ENCODE results near the gene VMP1. TPM values are rescaled to one million over a fixed set of nuclear protein-coding genes. Genes with fewer than 3 reads are reported as not detected.
A peak's percentile ranks its signal among the peaks of the same experiment; 100 is the strongest.

VMP1 gene
- total and polyA plus RNA-seq, 4 donors = 92.5 to 249 (median 157) TPM

- WGBS, 2 donors = 78 to 90% methylated on average over 13 of the region's 13 CpGs
- DNase-seq = peak in 1 of 3 donors; percentile 46
- no peak for ATAC-seq (ENCODE audit: insufficient read depth, low FRiP score)
- H3K27ac ChIP-seq (ENCODE audit: low read depth in 1 of 2, low read length in 1 of 2) = peak overlapping the region in 1 of 2 donors; percentile 56
- peaks cover 0 to 47% (median 8%) of the 10 kb centered on the region in 5 donors for H3K4me1 ChIP-seq (ENCODE audit: control insufficient read depth in 5 of 5, insufficient read depth in 5 of 5, low read length in 5 of 5)
- H3K9ac ChIP-seq (ENCODE audit: insufficient read depth in 1 of 2, low read length in 2 of 2) = no peak overlapping the region
- no peak for TF ChIP-seq CTCF (IDR thresholded peaks at IDR 0.05; ENCODE audit: control extremely low read depth, extremely low read depth)
- H3K9me3 ChIP-seq (ENCODE audit: control insufficient read depth in 4 of 4, insufficient read depth in 3 of 4, low read length in 3 of 4) = no peaks in the 10 kb centered on the region
- H3K27me3 ChIP-seq (ENCODE audit: control insufficient read depth in 3 of 3, insufficient read depth in 3 of 3, low read length in 2 of 3) = no peaks in the 10 kb centered on the region
- H3K4me3 ChIP-seq = no peak overlapping the region
- H3K36me3 ChIP-seq (ENCODE audit: control insufficient read depth in 4 of 4, insufficient read depth in 4 of 4, low read length in 4 of 4) = peaks cover 2 to 10% (median 3%) of the 10 kb centered on the region in 4 donors
Observed at GRCh38 chr17:59842901-59843652, 135.6 kb downstream of the VMP1 start.

- TF ChIP-seq CTCF (IDR thresholded peaks at IDR 0.05; ENCODE audit: control extremely low read depth, extremely low read depth) = no peak
- Histone ChIP-seq H3K9me3 (ENCODE audit: control insufficient read depth in 4 of 4, insufficient read depth in 3 of 4, low read length in 3 of 4) (no peaks in the 10 kb centered on the region), H3K27me3 (ENCODE audit: control insufficient read depth in 3 of 3, insufficient read depth in 3 of 3, low read length in 2 of 3) (no peaks in the 10 kb centered on the region), H3K36me3 (ENCODE audit: control insufficient read depth in 4 of 4, insufficient read depth in 4 of 4, low read length in 4 of 4) (peaks cover 0 to 6% (median 3%) of the 10 kb centered on the region in 4 donors), H3K9ac (ENCODE audit: insufficient read depth in 1 of 2, low read length in 2 of 2) (peak overlapping the region in 1 of 2 donors; percentile 65), H3K4me3 (no peak overlapping the region), H3K27ac (ENCODE audit: low read depth in 1 of 2, low read length in 1 of 2) (peak overlapping the region; percentile 24 to 49), H3K4me1 (ENCODE audit: control insufficient read depth in 5 of 5, insufficient read depth in 5 of 5, low read length in 5 of 5) (peaks cover 0 to 41% (median 8%) of the 10 kb centered on the region in 5 donors)
- DNase-seq (no peak), ATAC-seq (ENCODE audit: insufficient read depth, low FRiP score) (no peak)
- 80 to 93% methylated on average over 3 of the region's 3 CpGs for WGBS, 2 donors
Observed at GRCh38 chr17:59844884-59845594, 137.6 kb downstream of the VMP1 start.

- ATAC-seq (ENCODE audit: insufficient read depth, low FRiP score) (peak; percentile 20), DNase-seq (peak in 1 of 3 donors; percentile 43)
Observed at GRCh38 chr17:59845595-59846393, 138.3 kb downstream of the VMP1 start.

More at GRCh38 chr17:59845595-59846393, 138.3 kb downstream of the VMP1 start:
- WGBS, 2 donors = 43 to 51% methylated on average over 3 of the region's 3 CpGs
- H3K9ac ChIP-seq (ENCODE audit: insufficient read depth in 1 of 2, low read length in 2 of 2) = peak overlapping the region in 1 of 2 donors; percentile 77
- H3K4me1 ChIP-seq (ENCODE audit: control insufficient read depth in 5 of 5, insufficient read depth in 5 of 5, low read length in 5 of 5) = peaks cover 0 to 33% (median 8%) of the 10 kb centered on the region in 5 donors
- H3K36me3 ChIP-seq (ENCODE audit: control insufficient read depth in 4 of 4, insufficient read depth in 4 of 4, low read length in 4 of 4) = peaks cover 0 to 3% (median under 1%) of the 10 kb centered on the region in 4 donors
- H3K27me3 ChIP-seq (ENCODE audit: control insufficient read depth in 3 of 3, insufficient read depth in 3 of 3, low read length in 2 of 3) = no peaks in the 10 kb centered on the region
- H3K4me3 ChIP-seq = no peak overlapping the region
- no peak for TF ChIP-seq CTCF (IDR thresholded peaks at IDR 0.05; ENCODE audit: control extremely low read depth, extremely low read depth)
- peak overlapping the region; percentile 49 to 97 for H3K27ac ChIP-seq (ENCODE audit: low read depth in 1 of 2, low read length in 1 of 2)
- H3K9me3 ChIP-seq (ENCODE audit: control insufficient read depth in 4 of 4, insufficient read depth in 3 of 4, low read length in 3 of 4) = no peaks in the 10 kb centered on the region

Measured in lung (tissue), 12 donors.